GM12891 (cell line): ENCODE measurements around the gene NFYA.

Experiments used
- POLR2A ChIP-seq: IDR thresholded peaks from 2 replicates; pipeline ENCODE4 v1.6.1; 2011; ENCODE audit warnings: low read depth, low read length, control low read depth
- POLR2AphosphoS5 ChIP-seq: IDR thresholded peaks from 2 replicates; pipeline ENCODE4 v1.6.1; 2011; ENCODE audit warnings: low read depth, low read length, control low read depth
- TAF1 ChIP-seq: IDR thresholded peaks from 2 replicates; pipeline ENCODE4 v1.6.1; 2011; ENCODE audit warnings: low read depth, low read length, control low read depth

DNA sequence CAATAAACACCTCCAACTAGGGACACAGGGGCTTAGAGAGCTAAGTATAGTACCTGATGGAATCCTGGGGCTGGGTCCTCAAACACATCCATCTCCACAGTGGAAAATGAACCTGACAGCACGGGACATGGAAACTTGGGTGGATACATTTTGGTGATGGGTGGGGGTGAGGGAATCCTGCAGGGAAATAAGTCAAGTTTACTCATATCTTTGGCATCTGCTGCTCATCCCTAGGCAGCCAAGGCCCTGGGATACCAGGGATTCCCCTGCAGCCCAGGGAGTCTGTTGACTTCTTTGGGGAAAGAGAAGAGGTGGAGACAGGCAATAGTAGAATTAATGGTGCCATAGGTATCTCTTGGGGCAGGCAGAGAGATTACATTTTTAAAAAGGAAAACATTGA lies 13.2 kb upstream of the NFYA start:
- no peak for TF ChIP-seq POLR2A
- no peak for TF ChIP-seq POLR2AphosphoS5
- no peak for TF ChIP-seq TAF1
